GM23338 (cell line): Measurements from ENCODE around the gene YPEL1. TPM values are rescaled to one million over a fixed set of nuclear protein-coding genes. Genes with fewer than 3 reads are reported as not detected.
A peak's percentile ranks its signal among the peaks of the same experiment; 100 is the strongest.

Experiments
- ATAC-seq: fragments of 200-7000 bp; cut with Tn5 transposase; 3 replicates; pipeline ENCODE4 v1.9.1; 2020
- DNase-seq: peaks from one replicate; pipeline ENCODE4 v3.0.0-alpha.2; 2015; ENCODE audit warnings: low spot score
- H2AFZ ChIP-seq: fragments of 200-600 bp; sonication (generic); 2 replicates; pipeline ENCODE4 v1.8.0; 2016; ENCODE audit warnings: antibody characterized with exemption, mild to moderate bottlenecking, moderate library complexity
- H3F3A ChIP-seq: fragments of 200-600 bp; sonication (generic); replicated peaks from 2 replicates; pipeline ENCODE4 v1.8.0; 2017; ENCODE audit warnings: antibody characterized with exemption, mixed run types, low read depth
- H3K27ac ChIP-seq: fragments of 200-600 bp; sonication (generic); 2 replicates; pipeline ENCODE4 v1.6.1; 2016; ENCODE audit warnings: low read depth
- H3K27me3 ChIP-seq: fragments of 200-600 bp; sonication (generic); 2 replicates; pipeline ENCODE4 v1.8.0; 2016; ENCODE audit warnings: mild to moderate bottlenecking, mixed run types, moderate library complexity; ENCODE audit not compliant: insufficient read depth
- H3K36me3 ChIP-seq: fragments of 200-600 bp; sonication (generic); 2 replicates; pipeline ENCODE4 v1.8.0; 2016; ENCODE audit warnings: mild to moderate bottlenecking; ENCODE audit not compliant: insufficient read depth
- H3K4me1 ChIP-seq: fragments of 200-600 bp; sonication (generic); 2 replicates; pipeline ENCODE4 v1.8.0; 2016; ENCODE audit warnings: mild to moderate bottlenecking, moderate library complexity; ENCODE audit not compliant: insufficient read depth
- H3K4me2 ChIP-seq: fragments of 200-600 bp; sonication (generic); 2 replicates; pipeline ENCODE4 v1.7.1; 2017; ENCODE audit warnings: mixed run types
- H3K4me3 ChIP-seq: fragments of 200-600 bp; sonication (generic); 2 replicates; pipeline ENCODE4 v1.6.1; 2016; ENCODE audit warnings: mixed run types
- H3K79me2 ChIP-seq: fragments of 200-600 bp; sonication (generic); replicated peaks from 2 replicates; pipeline ENCODE4 v1.8.0; 2017; ENCODE audit warnings: mild to moderate bottlenecking; ENCODE audit not compliant: insufficient read depth
- H3K9me2 ChIP-seq: fragments of 200-600 bp; sonication (generic); 2 replicates; pipeline ENCODE4 v1.8.0; 2017; ENCODE audit not compliant: insufficient read depth
- H4K20me1 ChIP-seq: fragments of 200-600 bp; sonication (generic); replicated peaks from 2 replicates; pipeline ENCODE4 v1.8.0; 2017; ENCODE audit warnings: mild to moderate bottlenecking; ENCODE audit not compliant: insufficient read depth
- H3K27ac Mint-ChIP-seq: 2 replicates; pipeline ENCODE4 v1.8.0; 2020; ENCODE audit warnings: inconsistent platforms, mild to moderate bottlenecking, moderate library complexity, mixed read lengths
- H3K27me3 Mint-ChIP-seq: 3 replicates; pipeline ENCODE4 v1.8.0; 2022; ENCODE audit warnings: low read depth, mild to moderate bottlenecking, moderate library complexity, mixed read lengths, inconsistent platforms; ENCODE audit not compliant: insufficient read depth, poor library complexity
- H3K36me3 Mint-ChIP-seq: 3 replicates; pipeline ENCODE4 v1.8.0; 2021; ENCODE audit warnings: low read depth, mild to moderate bottlenecking, inconsistent platforms, moderate library complexity, mixed read lengths
- H3K4me1 Mint-ChIP-seq: 3 replicates; pipeline ENCODE4 v1.8.0; 2020; ENCODE audit warnings: mild to moderate bottlenecking, inconsistent platforms, mixed read lengths
- H3K4me3 Mint-ChIP-seq: 3 replicates; pipeline ENCODE4 v1.8.0; 2021; ENCODE audit warnings: moderate library complexity, mild to moderate bottlenecking, inconsistent platforms, mixed read lengths
- H3K9me3 Mint-ChIP-seq: 3 replicates; pipeline ENCODE4 v1.8.0; 2020; ENCODE audit warnings: moderate library complexity, mild to moderate bottlenecking, inconsistent platforms, mixed read lengths
- CREB1 ChIP-seq: fragments of 250-450 bp; sonication (Bioruptor Pico); IDR thresholded peaks from 2 replicates; pipeline ENCODE4 v1.5.0; 2020; ENCODE audit warnings: low read depth, mild to moderate bottlenecking, moderate library complexity
- EZH2 ChIP-seq: fragments of 200-600 bp; sonication (generic); IDR thresholded peaks from one replicate; pipeline ENCODE4 v1.8.0; 2017; ENCODE audit warnings: antibody characterized with exemption, mild to moderate bottlenecking, low read depth; ENCODE audit not compliant: unreplicated experiment
- EZH2phosphoT487 ChIP-seq: fragments of 200-600 bp; sonication (generic); IDR thresholded peaks from one replicate; pipeline ENCODE4 v1.8.1; 2018; ENCODE audit warnings: antibody characterized with exemption; ENCODE audit not compliant: unreplicated experiment
- JUNB ChIP-seq: IDR thresholded peaks from one replicate; pipeline ENCODE4 v1.6.1; 2016; ENCODE audit warnings: antibody characterized with exemption; ENCODE audit not compliant: unreplicated experiment
- NANOG ChIP-seq: IDR thresholded peaks from 2 replicates; pipeline ENCODE4 v1.6.1; 2016; ENCODE audit warnings: antibody characterized with exemption, borderline replicate concordance
- POLR2AphosphoS5 ChIP-seq: IDR thresholded peaks from 2 replicates; pipeline ENCODE4 v1.6.1; 2016; ENCODE audit warnings: antibody characterized with exemption, low read depth
- STAT1 ChIP-seq: IDR thresholded peaks from one replicate; pipeline ENCODE4 v1.6.1; 2016; ENCODE audit warnings: antibody characterized with exemption; ENCODE audit not compliant: unreplicated experiment
- ZNF114 ChIP-seq: fragments of 250-450 bp; sonication (Bioruptor Pico); IDR thresholded peaks from 2 replicates; pipeline ENCODE4 v1.5.0; 2020; ENCODE audit warnings: mild to moderate bottlenecking, moderate library complexity
- ZNF331 ChIP-seq: fragments of 250-450 bp; sonication (Bioruptor Pico); IDR thresholded peaks from 2 replicates; pipeline ENCODE4 v1.5.0; 2020; ENCODE audit warnings: low read depth, mild to moderate bottlenecking, moderate library complexity
- polyA plus RNA-seq: library from polyadenylated mRNA; unstranded; fragments of >200 nt; fragmentation: Nextera tagmentation; extraction: Ambion mirVana; gene quantifications from 2 replicates; pipeline ENCODE4 v1.2.1, GENCODE V29; 2016
- total RNA-seq: library from RNA; depleted of rRNA; stranded (reverse); fragments of >200 nt; shearing (Covaris generic); gene quantifications from 2 replicates; pipeline ENCODE4 v1.2.3, GENCODE V29; 2014
- TF ChIP-seq, protein P1 (sequence below): IDR thresholded peaks from 2 replicates; pipeline ENCODE4 v1.6.1; 2016; ENCODE audit warnings: antibody characterized with exemption
- TF ChIP-seq, protein P2 (sequence below), 2 experiments: fragments of 200-600 bp in 1 of 2; sonication (generic) in 1 of 2; conservative IDR thresholded peaks; 2 replicates each; pipeline versions ENCODE4 v1.5.1 to v1.6.1; 2016 to 2017; ENCODE audit warnings: antibody characterized with exemption in 2 of 2, low read depth in 2 of 2, mild to moderate bottlenecking in 2 of 2, moderate library complexity in 1 of 2
- TF ChIP-seq, protein P3 (sequence below): IDR thresholded peaks from one replicate; pipeline ENCODE4 v1.6.1; 2018; ENCODE audit warnings: antibody characterized with exemption; ENCODE audit not compliant: unreplicated experiment

YPEL1 gene
- total and polyA plus RNA-seq, 2 experiments from 2014 or later = 4.4 to 6.0 TPM

DNA sequence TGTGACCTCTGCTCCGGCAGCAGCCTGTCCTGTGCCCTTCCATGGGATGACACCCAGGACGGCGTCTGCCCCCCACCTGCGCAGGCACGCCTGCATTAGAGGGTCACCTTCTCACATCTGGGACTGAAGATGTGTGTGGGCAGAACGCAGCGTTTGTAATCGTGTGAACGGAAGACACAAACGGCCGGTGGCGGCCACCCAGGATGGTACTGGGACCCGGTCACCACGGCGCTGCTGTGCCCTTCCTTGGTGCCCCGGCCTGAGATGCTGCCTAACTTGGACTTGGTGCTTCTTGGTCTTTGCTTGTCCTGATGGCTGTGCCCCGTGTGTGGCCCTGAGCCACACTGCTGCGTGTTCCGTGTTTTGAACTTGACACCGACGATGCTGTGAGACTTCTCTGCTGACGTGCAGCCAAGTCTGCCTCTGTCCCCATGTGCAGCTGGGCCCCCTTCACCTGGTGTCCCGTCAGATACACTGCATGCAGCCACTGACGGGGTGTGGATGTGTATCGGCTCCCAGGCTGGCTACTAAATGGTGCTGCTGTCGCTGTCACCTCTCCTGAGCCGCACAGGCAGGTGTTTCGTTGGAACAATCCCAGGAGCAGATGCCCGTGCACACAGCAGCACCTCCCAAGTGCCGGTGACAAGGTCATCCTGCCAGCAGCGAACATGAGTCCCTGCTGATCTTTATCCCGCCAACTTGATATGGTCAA, 21.4 kb downstream of the YPEL1 start:
- no peak for ATAC-seq
- TF ChIP-seq ZNF331 (CRISPR knock-in tag) = no peak
- TF ChIP-seq EZH2 = no peak
- TF ChIP-seq CREB1 (CRISPR knock-in tag) = no peak
- no peak for TF ChIP-seq NANOG
- TF ChIP-seq STAT1 = no peak
- TF ChIP-seq POLR2AphosphoS5 = no peak
- TF ChIP-seq JUNB = no peak
- TF ChIP-seq, protein P1, sequence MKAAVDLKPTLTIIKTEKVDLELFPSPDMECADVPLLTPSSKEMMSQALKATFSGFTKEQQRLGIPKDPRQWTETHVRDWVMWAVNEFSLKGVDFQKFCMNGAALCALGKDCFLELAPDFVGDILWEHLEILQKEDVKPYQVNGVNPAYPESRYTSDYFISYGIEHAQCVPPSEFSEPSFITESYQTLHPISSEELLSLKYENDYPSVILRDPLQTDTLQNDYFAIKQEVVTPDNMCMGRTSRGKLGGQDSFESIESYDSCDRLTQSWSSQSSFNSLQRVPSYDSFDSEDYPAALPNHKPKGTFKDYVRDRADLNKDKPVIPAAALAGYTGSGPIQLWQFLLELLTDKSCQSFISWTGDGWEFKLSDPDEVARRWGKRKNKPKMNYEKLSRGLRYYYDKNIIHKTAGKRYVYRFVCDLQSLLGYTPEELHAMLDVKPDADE = no peak

DNA sequence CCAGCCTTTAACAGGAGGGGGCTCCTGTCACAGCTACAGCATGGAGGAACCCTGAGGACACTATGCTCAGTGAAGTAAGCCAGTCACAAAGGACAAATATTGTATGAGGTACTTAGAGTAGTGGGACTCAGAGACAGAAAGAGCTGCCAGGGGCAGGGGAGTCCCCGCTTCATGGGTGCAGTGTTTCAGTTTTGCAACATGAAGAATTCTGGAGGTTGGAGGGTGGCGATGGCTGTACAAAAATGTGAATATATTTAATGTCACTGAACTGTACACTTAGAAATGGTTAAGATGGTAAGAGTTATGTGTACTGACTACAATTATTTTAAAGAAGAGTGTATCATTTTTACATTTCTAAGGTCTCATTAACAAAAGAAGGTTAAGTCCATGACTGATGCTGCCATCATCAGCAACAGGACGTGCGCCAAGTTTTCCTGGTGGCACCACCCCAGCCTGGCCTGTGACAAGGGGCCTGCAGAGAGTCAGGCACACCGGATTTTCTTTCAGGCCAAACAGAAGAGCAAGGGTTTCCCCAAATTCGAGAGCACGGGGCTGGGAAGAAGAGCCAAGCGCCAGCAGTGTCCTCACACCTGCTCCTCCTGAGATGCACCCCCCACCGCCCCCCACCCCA, 22.1 kb downstream of the YPEL1 start:
- Mint-ChIP-seq H3K4me3 (no peak overlapping the region), H3K36me3 (no peaks in the 10 kb centered on the region), H3K9me3 (no peaks in the 10 kb centered on the region), H3K4me1 (peaks cover 4% of the 10 kb centered on the region; the same call in 2 of the 3 replicates), H3K27ac (no peak overlapping the region), H3K27me3 (peaks cover 3% of the 10 kb centered on the region)
- Histone ChIP-seq H3K4me1 (no peaks in the 10 kb centered on the region), H3K4me3 (no peak overlapping the region), H3K27me3 (no peaks in the 10 kb centered on the region), H3K27ac (peak overlapping the region; percentile 34; the same call in 1 of the 2 replicates), H4K20me1 (no peaks in the 10 kb centered on the region; the same call in 1 of the 2 replicates), H3K36me3 (no peaks in the 10 kb centered on the region), H3K79me2 (no peaks in the 10 kb centered on the region), H3F3A (0 out of 2 replicates have a peak, but pooled peaks cover 4% of the 10 kb centered on the region), H3K9me2 (no peaks in the 10 kb centered on the region), H3K4me2 (no peak overlapping the region), H2AFZ (no peak overlapping the region)
- DNase-seq = no peak
- ATAC-seq = no peak
- TF ChIP-seq ZNF331 (CRISPR knock-in tag) (no peak), EZH2 (no peak), ZNF114 (no peak), NANOG (no peak), POLR2AphosphoS5 (no peak), EZH2phosphoT487 (no peak), JUNB (no peak), STAT1 (no peak), CREB1 (CRISPR knock-in tag) (no peak)
- TF ChIP-seq, protein P2, sequence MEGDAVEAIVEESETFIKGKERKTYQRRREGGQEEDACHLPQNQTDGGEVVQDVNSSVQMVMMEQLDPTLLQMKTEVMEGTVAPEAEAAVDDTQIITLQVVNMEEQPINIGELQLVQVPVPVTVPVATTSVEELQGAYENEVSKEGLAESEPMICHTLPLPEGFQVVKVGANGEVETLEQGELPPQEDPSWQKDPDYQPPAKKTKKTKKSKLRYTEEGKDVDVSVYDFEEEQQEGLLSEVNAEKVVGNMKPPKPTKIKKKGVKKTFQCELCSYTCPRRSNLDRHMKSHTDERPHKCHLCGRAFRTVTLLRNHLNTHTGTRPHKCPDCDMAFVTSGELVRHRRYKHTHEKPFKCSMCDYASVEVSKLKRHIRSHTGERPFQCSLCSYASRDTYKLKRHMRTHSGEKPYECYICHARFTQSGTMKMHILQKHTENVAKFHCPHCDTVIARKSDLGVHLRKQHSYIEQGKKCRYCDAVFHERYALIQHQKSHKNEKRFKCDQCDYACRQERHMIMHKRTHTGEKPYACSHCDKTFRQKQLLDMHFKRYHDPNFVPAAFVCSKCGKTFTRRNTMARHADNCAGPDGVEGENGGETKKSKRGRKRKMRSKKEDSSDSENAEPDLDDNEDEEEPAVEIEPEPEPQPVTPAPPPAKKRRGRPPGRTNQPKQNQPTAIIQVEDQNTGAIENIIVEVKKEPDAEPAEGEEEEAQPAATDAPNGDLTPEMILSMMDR (conservative IDR thresholded peaks at IDR 0.05; ENCODE audit: low read depth in 2 of 2) = no peak
- TF ChIP-seq, protein P1 = no peak
- TF ChIP-seq, protein P3, sequence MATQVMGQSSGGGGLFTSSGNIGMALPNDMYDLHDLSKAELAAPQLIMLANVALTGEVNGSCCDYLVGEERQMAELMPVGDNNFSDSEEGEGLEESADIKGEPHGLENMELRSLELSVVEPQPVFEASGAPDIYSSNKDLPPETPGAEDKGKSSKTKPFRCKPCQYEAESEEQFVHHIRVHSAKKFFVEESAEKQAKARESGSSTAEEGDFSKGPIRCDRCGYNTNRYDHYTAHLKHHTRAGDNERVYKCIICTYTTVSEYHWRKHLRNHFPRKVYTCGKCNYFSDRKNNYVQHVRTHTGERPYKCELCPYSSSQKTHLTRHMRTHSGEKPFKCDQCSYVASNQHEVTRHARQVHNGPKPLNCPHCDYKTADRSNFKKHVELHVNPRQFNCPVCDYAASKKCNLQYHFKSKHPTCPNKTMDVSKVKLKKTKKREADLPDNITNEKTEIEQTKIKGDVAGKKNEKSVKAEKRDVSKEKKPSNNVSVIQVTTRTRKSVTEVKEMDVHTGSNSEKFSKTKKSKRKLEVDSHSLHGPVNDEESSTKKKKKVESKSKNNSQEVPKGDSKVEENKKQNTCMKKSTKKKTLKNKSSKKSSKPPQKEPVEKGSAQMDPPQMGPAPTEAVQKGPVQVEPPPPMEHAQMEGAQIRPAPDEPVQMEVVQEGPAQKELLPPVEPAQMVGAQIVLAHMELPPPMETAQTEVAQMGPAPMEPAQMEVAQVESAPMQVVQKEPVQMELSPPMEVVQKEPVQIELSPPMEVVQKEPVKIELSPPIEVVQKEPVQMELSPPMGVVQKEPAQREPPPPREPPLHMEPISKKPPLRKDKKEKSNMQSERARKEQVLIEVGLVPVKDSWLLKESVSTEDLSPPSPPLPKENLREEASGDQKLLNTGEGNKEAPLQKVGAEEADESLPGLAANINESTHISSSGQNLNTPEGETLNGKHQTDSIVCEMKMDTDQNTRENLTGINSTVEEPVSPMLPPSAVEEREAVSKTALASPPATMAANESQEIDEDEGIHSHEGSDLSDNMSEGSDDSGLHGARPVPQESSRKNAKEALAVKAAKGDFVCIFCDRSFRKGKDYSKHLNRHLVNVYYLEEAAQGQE = no peak

More for the DNA sequence above, 21.4 kb downstream of the YPEL1 start:
- Mint-ChIP-seq H3K9me3 (no peaks in the 10 kb centered on the region), H3K36me3 (no peaks in the 10 kb centered on the region), H3K4me3 (no peak overlapping the region), H3K27ac (no peak overlapping the region), H3K4me1 (peaks cover 4% of the 10 kb centered on the region; the same call in 2 of the 3 replicates), H3K27me3 (peaks cover 3% of the 10 kb centered on the region)
- Histone ChIP-seq H4K20me1 (no peaks in the 10 kb centered on the region; the same call in 1 of the 2 replicates), H3F3A (0 out of 2 replicates have a peak, but pooled peaks cover 4% of the 10 kb centered on the region), H3K79me2 (no peaks in the 10 kb centered on the region), H3K4me3 (no peak overlapping the region), H2AFZ (no peak overlapping the region), H3K9me2 (no peaks in the 10 kb centered on the region), H3K4me2 (no peak overlapping the region), H3K27ac (no peak overlapping the region), H3K36me3 (no peaks in the 10 kb centered on the region), H3K27me3 (no peaks in the 10 kb centered on the region), H3K4me1 (no peaks in the 10 kb centered on the region)
- no peak for DNase-seq
